GM12865 (cell line): ENCODE results near the gene NUAK2.

Experiments used
- DNase-seq: peaks from one replicate; pipeline ENCODE4 v3.0.0; 2010; ENCODE audit warnings: low read depth
- H3K4me3 ChIP-seq: 2 replicates; pipeline ENCODE4 v1.5.1; 2011; ENCODE audit warnings: mild to moderate bottlenecking, low read depth, low read length, control low read depth
- TF ChIP-seq, protein P1 (sequence below): IDR thresholded peaks from 2 replicates; pipeline ENCODE4 v1.5.1; 2011; ENCODE audit warnings: low read length, control low read depth, low read depth, inconsistent platforms; ENCODE audit not compliant: insufficient read depth; ENCODE audit errors: missing control alignments

The NUAK2 gene

DNA sequence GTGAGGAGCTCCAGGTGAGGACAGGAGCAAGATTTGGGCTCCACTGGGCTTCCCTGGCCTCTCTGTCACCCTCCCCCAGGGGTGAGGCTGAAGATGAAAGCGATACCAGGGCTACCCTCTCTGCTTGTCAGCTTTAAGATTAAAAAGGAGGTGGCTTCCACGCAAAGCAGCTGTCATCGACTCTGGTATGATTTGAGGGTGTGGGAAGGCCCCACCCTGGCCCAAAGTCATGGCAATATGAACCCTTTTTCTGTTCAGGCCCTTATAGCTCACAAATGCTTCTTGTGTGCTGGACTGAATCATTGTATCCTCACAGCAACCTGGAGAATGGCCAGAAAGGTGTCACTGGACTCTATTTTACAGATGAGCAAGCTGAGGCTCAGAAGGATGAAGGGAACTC lies 41.6 kb downstream of the NUAK2 start:
- peak; percentile 54 for DNase-seq
- H3K4me3 ChIP-seq = no peak overlapping the region
- TF ChIP-seq, protein P1, sequence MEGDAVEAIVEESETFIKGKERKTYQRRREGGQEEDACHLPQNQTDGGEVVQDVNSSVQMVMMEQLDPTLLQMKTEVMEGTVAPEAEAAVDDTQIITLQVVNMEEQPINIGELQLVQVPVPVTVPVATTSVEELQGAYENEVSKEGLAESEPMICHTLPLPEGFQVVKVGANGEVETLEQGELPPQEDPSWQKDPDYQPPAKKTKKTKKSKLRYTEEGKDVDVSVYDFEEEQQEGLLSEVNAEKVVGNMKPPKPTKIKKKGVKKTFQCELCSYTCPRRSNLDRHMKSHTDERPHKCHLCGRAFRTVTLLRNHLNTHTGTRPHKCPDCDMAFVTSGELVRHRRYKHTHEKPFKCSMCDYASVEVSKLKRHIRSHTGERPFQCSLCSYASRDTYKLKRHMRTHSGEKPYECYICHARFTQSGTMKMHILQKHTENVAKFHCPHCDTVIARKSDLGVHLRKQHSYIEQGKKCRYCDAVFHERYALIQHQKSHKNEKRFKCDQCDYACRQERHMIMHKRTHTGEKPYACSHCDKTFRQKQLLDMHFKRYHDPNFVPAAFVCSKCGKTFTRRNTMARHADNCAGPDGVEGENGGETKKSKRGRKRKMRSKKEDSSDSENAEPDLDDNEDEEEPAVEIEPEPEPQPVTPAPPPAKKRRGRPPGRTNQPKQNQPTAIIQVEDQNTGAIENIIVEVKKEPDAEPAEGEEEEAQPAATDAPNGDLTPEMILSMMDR = no peak

DNA sequence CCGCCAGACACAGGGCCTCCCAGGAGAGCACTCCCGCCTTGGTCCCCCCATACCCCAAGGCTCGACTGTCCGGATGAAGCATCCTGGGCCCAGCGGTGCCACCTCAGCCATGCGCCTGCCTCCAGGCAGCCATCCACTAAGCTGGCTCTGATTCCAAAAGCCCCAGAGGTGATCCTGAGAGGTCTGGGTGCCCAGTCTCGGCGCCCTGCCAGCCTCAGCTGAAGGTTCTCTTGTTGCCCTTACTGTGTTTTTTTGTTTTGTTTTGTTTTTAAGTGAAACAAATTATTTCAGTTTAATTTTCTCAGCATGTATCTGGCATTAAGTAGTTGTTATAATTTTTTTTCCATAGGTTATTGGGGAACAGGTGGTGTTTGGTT lies 44.9 kb downstream of the NUAK2 start:
- DNase-seq = no peak
- H3K4me3 ChIP-seq = no peak overlapping the region

DNA sequence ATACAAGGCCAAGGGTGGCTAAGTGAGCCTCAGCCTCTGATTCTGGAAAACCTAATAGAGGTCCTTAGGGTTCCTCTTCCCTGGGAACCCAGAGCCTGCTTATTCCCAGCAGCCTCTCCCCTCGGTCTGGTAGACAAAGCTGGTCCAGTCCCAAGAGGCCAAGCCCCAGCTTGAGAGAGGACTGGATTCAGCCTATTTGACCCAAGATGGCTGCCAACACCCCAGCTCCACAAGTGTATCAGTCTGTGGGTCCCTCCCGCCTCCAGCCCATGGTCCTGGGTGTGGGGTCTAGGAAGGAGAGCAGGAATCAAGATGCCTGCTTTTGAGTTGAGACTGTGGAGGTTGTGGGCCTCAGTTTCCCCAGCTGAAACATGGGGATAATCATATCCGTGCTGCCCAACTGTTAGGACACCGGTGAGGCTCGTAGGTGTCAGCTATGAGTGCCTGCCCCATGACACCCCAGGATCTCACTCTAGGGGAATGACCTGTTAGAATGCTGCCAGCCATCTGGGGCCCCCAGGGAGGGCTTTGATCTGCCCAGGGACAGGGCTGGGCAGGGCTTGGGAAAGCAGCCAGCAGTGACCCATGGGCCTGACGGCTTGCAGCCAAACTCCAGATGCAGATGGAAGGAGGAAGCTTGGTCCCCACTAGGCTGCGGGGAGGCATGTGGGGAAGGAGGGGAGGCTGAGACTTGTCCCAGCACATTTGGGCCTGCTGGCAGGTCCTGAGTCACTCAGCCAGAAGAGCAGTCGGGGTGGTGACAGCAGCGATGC lies 45.4 kb downstream of the NUAK2 start:
- DNase-seq = no peak
- no peak overlapping the region for H3K4me3 ChIP-seq
- TF ChIP-seq, protein P1 = no peak

More for the DNA sequence above, 44.9 kb downstream of the NUAK2 start:
- TF ChIP-seq, protein P1 = no peak

DNA sequence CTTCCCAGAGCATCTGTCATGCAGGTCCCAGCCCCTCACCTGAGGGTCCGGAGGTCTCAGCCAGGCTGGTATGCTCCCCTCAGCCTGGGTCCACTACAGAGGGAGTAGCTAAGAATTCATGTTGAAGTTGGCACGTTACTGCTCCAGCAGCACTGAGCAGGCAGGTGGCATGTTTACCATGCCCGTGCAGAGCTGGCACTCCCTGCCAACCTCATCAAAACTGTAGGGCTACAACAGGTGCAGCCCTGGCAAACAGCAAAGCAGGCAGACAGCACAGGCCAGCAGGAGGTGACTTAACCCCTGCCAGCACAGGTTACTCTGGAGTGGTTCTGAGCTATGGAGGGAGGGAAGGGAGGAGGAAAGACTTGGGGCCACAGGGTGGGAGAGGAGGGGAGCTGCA lies 46.4 kb downstream of the NUAK2 start:
- DNase-seq = no peak
- TF ChIP-seq, protein P1 = no peak
- no peak overlapping the region for H3K4me3 ChIP-seq

DNA sequence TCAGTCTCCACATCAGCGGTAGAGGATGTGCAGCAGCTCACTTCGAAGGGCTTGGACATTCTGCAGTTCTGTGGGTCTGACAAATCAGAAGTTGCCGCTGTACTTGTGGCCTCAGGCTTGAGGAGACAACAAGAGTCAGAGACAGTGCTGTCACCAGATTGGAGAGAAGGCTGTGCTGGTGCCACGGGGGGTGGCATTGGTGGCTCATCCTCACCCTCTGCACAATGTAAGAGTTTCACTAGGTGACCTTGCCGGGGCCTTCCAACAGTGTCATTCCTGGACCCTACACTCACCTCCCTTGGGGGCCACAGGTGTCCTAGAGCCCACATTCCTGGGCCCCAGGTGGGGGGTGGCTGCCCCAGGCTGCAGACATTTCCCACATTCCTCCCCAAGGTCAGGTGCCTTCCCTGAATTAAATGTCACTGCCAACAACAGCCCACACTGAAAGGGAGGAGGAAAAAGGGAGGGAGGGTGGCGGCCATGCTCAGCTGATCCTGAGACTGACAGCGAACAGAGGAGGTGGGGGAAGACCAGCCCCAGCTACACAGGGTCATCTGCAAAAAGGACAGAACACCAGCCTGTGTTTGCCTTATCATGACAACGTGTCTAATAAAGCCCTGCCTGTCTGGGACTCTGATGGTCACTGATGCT lies 47.4 kb downstream of the NUAK2 start:
- TF ChIP-seq, protein P1 = no peak
- H3K4me3 ChIP-seq = no peak overlapping the region
- DNase-seq = no peak

DNA sequence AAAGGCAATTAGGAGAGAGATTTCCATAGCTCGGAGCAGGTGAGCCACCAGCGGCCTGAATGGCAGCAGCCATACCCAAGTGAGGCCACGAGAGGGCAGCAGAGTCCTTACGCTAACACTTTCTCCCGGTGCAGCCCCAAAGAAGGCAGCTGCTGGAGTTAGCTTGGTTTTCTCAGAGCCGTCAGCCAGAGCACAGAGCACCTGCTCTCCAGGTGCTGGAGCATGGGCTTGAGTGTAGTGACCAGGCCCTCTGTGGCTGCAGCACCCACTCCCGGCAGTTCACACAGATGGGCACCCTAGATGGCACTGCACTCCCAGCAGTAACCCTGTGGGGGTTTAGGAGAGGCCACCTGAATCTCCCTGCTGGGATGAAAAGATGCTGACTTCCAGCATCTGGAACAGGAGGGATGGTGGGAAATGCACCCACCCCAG lies 48.0 kb downstream of the NUAK2 start:
- DNase-seq = peak; percentile 87
- no peak overlapping the region for H3K4me3 ChIP-seq
- TF ChIP-seq, protein P1 = peak; percentile 99
